Mucosa of stomach (tissue), 1 donor: ENCODE data around the gene TMC1.

Experiments
- H3K27me3 ChIP-seq: one replicate; pipeline ENCODE4 v1.7.0; 2013; ENCODE audit warnings: mild to moderate bottlenecking, low read length; ENCODE audit not compliant: control insufficient read depth, insufficient read depth
- H3K36me3 ChIP-seq: one replicate; pipeline ENCODE4 v1.7.0; 2013; ENCODE audit warnings: low read length; ENCODE audit not compliant: control insufficient read depth, insufficient read depth
- H3K4me1 ChIP-seq: one replicate; pipeline ENCODE4 v1.7.0; 2013; ENCODE audit warnings: mild to moderate bottlenecking, low read length; ENCODE audit not compliant: control insufficient read depth, insufficient read depth
- H3K4me3 ChIP-seq: one replicate; pipeline ENCODE4 v1.7.0; 2013; ENCODE audit warnings: low read length
- H3K9ac ChIP-seq: one replicate; pipeline ENCODE4 v1.7.0; 2013; ENCODE audit warnings: mild to moderate bottlenecking, low read length, moderate library complexity
- H3K9me3 ChIP-seq: one replicate; pipeline ENCODE4 v1.7.0; 2013; ENCODE audit warnings: mild to moderate bottlenecking, low read length, moderate library complexity; ENCODE audit not compliant: control insufficient read depth
- donor health status: Pancreatic carcinoma.

Gene TMC1

DNA sequence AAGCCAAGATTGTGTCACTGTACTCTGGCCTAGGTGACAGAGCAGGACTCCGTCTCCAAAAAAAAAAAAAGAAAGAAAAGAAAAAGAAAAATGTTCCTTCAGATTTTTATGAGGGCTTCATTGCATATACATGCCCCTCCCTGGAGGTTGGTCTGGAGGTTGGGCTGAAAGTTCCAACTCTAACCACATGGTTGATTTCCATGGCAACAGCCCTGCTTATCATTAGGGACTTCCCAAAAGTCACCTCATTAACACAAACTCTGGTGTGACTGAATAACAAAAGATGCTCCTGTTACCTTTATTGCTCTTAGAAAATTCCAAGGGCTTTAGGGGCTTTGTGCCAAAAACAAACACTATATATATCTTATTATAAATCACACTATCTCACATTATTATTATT lies 113.8 kb downstream of the TMC1 start:
- Histone ChIP-seq H3K36me3 (no peaks in the 10 kb centered on the region), H3K9ac (no peak overlapping the region), H3K9me3 (no peaks in the 10 kb centered on the region), H3K4me1 (no peaks in the 10 kb centered on the region), H3K4me3 (no peak overlapping the region), H3K27me3 (no peaks in the 10 kb centered on the region)

DNA sequence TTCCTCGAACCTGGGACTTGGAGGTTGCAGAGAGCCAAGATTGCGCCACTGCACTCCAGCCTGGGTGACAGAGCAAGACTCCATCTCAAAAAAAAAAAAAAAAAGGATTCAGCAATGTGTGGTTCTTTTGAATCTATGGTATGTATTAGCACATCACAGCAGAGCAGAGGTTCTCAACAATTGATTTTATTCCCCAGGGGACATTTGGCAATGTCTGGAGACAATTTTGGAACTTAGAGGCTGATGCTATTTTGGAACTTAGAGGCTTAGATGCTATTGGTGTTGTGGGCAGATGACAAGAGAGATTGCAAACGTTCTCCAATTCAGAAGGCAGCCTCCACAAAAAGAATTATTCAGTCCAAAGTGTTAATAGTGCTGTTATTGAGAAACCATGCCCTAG lies 115.2 kb downstream of the TMC1 start:
- H3K9me3 ChIP-seq: no peaks in the 10 kb centered on the region
- no peaks in the 10 kb centered on the region for H3K4me1 ChIP-seq
- no peak overlapping the region for H3K4me3 ChIP-seq
- H3K27me3 ChIP-seq: no peaks in the 10 kb centered on the region
- H3K36me3 ChIP-seq: no peaks in the 10 kb centered on the region
- H3K9ac ChIP-seq: no peak overlapping the region

DNA sequence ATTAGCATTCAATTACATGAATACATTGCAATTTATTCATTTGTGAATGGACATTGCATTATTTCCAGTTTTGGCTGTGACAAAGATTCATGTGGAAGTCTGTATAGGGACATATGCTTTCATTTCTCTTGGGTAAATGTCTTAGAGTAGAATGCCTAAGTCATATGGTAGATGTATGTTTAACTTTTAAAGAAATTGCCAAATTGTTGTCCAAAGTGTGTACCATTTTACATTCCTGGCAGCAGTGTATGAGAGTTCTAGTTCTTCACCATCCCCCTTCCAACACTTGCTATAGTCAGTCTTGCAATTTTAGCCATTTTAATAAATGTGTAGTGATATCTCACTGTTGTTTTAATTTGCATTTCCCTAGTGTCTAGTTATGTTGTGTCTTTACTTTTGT lies 122.2 kb downstream of the TMC1 start:
- Histone ChIP-seq H3K9ac (no peak overlapping the region), H3K4me1 (no peaks in the 10 kb centered on the region), H3K9me3 (no peaks in the 10 kb centered on the region), H3K27me3 (no peaks in the 10 kb centered on the region), H3K36me3 (no peaks in the 10 kb centered on the region), H3K4me3 (no peak overlapping the region)

DNA sequence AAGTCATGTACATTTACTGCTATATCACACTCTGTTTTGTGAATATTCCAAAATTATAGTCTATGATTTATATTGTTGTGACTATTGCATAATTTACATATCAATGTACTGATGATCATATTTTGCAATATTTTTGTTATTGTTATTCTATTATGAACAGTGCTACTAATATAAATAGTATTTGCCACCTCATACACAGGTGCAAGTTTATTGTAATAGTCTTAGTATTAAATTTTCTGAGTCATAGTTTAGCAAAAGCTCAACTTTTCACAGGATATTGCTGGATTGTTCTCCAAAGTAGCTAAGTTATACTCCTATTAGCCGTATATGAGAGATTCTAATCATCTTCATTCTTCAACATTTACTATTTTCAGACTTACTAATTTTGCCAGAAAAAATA lies 124.7 kb downstream of the TMC1 start:
- Histone ChIP-seq H3K9me3 (no peaks in the 10 kb centered on the region), H3K4me1 (no peaks in the 10 kb centered on the region), H3K9ac (no peak overlapping the region), H3K36me3 (no peaks in the 10 kb centered on the region), H3K27me3 (no peaks in the 10 kb centered on the region), H3K4me3 (no peak overlapping the region)

DNA sequence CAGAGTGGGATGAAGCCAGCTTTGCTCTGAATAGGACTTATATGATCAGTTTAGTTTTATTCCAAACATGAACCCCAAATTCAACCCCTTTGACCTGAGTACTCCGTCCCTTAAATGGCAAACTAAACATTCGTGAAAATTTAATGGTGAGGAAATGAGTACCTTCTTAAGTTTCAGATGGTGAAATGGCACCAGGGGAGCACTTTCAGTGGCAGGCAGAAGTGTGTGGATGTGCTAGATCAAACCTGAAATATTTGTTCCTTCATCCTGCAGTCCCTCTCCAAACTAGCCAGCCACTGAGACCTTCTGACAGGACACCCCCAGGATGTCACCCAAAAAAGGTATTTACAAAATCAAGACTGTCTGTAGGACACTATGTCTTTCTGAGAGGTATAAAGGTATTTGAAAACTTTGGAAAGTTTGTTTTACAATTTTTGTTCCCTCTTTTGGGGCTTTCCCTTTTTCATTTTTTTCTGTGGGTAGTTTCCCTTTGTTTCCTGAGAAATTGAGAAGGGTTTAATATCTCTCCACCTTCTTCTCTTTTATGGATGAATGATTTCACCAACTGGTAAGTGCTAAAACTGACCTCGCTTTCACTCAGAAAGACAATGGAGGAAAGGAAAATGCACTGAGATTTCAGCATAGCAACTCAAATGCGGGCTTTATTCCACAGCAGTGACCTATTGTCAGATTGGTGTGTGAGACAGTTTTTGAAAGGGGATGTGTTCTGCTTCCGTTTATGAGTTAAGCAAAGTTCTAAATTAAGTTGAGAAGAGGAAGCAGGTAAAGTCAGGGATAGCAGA lies 127.1 kb downstream of the TMC1 start:
- Histone ChIP-seq H3K9ac (no peak overlapping the region), H3K4me1 (no peaks in the 10 kb centered on the region), H3K9me3 (no peaks in the 10 kb centered on the region), H3K27me3 (no peaks in the 10 kb centered on the region), H3K36me3 (no peaks in the 10 kb centered on the region), H3K4me3 (no peak overlapping the region)

DNA sequence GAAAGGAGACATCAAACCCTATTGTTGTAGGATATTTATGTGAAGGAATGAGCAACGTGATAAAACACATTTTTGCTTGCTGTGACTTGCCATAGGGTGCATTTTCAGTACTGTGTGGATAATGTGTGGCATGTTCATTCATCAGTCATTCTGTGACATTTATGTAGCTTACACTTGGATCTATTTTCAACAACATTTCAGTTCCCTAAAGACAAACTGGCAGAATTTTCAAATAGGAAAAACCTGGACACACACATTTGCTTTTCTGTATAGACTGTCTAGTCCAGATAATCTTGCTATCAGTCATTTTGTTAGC lies 127.7 kb downstream of the TMC1 start:
- Histone ChIP-seq H3K9me3 (no peaks in the 10 kb centered on the region), H3K4me3 (no peak overlapping the region), H3K36me3 (no peaks in the 10 kb centered on the region), H3K9ac (no peak overlapping the region), H3K27me3 (no peaks in the 10 kb centered on the region), H3K4me1 (no peaks in the 10 kb centered on the region)

DNA sequence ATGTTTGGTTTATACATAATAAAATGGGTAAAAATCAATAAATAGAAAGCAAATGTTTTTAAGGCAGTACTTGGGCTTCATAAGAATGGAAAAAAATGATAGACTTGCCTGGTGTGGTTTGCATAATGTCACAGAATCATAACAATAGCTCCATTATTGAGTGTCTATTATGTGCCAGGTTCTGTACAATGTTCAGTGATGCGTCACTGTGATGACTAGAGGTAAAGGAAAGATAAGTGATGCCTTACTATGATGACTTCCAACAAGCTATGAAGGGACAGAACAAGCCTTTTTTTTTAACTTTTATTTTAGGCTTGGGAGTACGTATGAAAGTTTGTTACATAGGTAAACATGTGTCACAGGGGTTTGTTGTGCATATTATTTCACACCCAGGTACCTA lies 128.8 kb downstream of the TMC1 start:
- Histone ChIP-seq H3K4me3 (no peak overlapping the region), H3K27me3 (no peaks in the 10 kb centered on the region), H3K9ac (no peak overlapping the region)

DNA sequence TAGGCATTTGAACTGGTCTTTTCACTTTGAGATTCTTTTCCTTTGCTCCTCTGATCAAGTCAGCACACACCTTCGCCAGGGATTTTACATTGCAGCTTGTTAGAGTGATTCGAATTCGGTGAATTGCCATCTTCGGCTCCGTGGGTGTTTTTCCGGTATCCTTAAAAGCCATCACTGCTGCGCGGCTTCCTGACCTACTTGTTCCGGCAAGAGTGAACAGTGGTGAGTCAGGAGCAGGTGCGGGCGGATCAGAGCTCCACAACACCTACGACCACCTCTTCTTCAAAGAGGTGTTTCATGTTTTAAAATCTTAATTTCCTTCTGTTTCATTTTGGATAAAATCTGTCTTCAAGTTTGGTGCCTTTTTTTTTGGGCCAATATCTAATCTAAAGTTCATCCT lies 134.6 kb downstream of the TMC1 start:
- no peaks in the 10 kb centered on the region for H3K36me3 ChIP-seq
- H3K27me3 ChIP-seq: no peaks in the 10 kb centered on the region
- H3K9ac ChIP-seq: no peak overlapping the region
- H3K4me1 ChIP-seq: no peaks in the 10 kb centered on the region
- H3K9me3 ChIP-seq: no peaks in the 10 kb centered on the region
- H3K4me3 ChIP-seq: no peak overlapping the region

More for the DNA sequence above, 128.8 kb downstream of the TMC1 start:
- Histone ChIP-seq H3K9me3 (no peaks in the 10 kb centered on the region), H3K36me3 (no peaks in the 10 kb centered on the region), H3K4me1 (no peaks in the 10 kb centered on the region)

DNA sequence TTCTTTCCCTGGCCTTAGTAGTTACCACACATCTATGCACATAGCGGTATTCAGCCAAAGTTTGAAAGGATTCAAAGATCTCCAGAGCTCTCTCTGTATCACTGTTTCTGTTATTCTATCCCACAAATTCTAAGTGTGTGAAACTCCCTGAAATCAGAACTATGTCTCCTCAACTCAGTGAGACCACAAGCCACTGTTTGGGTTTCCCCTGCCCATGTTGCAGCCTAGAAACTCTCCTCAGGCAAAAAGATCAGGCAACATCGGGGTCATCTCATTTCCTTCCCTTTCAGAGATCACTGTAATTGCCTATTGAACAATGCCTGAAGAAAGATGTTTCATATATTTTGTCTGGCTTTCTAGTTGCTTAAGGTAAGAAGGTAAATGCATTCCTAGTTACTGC lies 135.6 kb downstream of the TMC1 start:
- H3K9ac ChIP-seq: no peak overlapping the region
- no peaks in the 10 kb centered on the region for H3K4me1 ChIP-seq
- H3K36me3 ChIP-seq: no peaks in the 10 kb centered on the region
- no peak overlapping the region for H3K4me3 ChIP-seq
- no peaks in the 10 kb centered on the region for H3K27me3 ChIP-seq
- no peaks in the 10 kb centered on the region for H3K9me3 ChIP-seq

DNA sequence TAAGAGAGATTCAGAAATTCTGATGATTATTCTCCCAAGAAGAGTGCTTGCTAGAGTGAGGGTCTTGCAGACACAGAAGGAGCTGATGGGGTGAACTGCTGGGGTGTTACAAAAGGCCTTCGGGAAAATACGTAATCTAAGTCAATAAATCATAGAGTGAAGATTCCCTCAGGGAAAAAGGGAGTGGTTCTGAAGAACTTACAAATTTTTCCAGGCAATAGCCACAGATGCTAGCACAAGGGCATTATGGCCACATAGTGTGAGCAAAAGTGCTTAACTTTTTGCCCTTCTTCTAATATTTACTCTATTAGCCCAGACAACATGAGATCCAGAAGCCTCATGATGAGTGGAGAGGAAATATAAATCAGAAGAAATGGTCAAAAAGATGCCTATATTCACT lies 137.3 kb downstream of the TMC1 start:
- Histone ChIP-seq H3K9ac (no peak overlapping the region), H3K27me3 (no peaks in the 10 kb centered on the region), H3K4me3 (no peak overlapping the region), H3K36me3 (no peaks in the 10 kb centered on the region), H3K4me1 (no peaks in the 10 kb centered on the region), H3K9me3 (no peaks in the 10 kb centered on the region)

DNA sequence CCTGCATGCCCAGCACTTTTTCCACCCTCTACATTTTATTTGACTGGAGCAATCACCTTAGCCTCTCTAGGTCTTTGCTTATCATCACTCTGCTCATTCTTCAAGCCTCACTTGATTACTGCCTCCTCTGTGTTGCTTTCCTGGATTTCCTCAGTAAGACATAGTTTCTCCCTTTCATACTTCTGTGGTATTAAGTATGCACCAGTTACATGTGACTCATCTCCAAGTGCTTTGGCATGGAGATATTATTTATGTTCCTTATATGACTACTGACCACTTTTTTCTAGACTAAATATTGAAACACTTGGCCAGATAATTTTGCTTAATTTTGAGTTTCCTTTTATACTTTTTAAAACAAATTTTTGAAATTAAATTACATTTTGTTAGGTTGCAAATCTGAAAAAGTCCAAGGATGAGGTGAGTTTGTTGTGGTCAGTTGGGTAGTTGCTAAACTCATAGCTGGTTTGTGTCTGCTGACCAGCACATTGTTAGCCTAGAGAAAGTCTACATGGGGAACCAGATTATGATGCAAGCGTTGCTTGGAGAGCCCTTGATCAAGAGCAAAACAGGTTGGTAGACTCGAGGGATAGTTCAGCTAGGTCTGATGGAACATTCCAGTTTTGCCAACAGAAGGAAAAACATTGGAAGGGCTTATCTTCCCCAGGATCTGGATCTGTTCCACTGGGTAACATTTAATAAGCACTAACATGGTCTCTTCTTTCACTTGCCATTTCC lies 140.2 kb downstream of the TMC1 start:
- Histone ChIP-seq H3K27me3 (no peaks in the 10 kb centered on the region), H3K9me3 (no peaks in the 10 kb centered on the region), H3K36me3 (no peaks in the 10 kb centered on the region), H3K4me1 (no peaks in the 10 kb centered on the region), H3K4me3 (no peak overlapping the region), H3K9ac (no peak overlapping the region)

DNA sequence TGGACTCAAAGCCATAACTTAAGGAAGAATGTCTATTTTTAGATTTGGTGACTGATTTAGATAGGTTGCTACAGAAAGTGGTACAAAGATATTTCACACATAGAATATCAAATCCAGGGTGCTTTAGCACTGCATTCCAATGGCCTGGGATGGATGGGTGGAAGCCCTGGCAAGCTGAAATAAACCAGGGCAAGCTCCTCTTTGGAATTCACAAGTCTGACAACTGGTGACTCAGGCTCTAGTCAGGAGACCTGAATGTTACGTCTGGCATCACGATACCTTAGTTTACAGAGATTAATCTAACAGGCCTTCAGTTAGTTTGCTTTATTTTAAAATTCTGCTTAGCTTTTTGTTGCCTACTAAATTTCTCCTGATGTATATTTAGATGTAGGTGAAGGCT lies 144.0 kb downstream of the TMC1 start:
- Histone ChIP-seq H3K4me3 (no peak overlapping the region), H3K4me1 (no peaks in the 10 kb centered on the region), H3K27me3 (no peaks in the 10 kb centered on the region), H3K9me3 (no peaks in the 10 kb centered on the region), H3K36me3 (no peaks in the 10 kb centered on the region), H3K9ac (no peak overlapping the region)
